Prostate gland (tissue), 2 donors: Measurements from ENCODE around the gene KIF5C. TPM values are rescaled to one million over a fixed set of nuclear protein-coding genes. Genes with fewer than 3 reads are reported as not detected.

ENCODE experiments used
- DNase-seq: peaks from one replicate; pipeline ENCODE4 v3.0.0-alpha.2; 2019; ENCODE audit warnings: low spot score
- H3K27ac ChIP-seq, 2 donors: fragments of 200-600 bp; sonication (generic); 2 replicates each; pipeline ENCODE4 v1.5.1; 2017 to 2019
- H3K27me3 ChIP-seq: fragments of 200-600 bp; sonication (generic); replicated peaks from 2 replicates; pipeline ENCODE4 v1.5.1; 2019; ENCODE audit not compliant: insufficient read depth
- H3K36me3 ChIP-seq, 2 donors: fragments of 200-600 bp; sonication (generic); 1 replicate in 1 of 2; 2 replicates in 1 of 2; pipeline versions ENCODE4 v1.5.1 to v1.8.1; 2017 to 2019
- H3K4me1 ChIP-seq: fragments of 200-600 bp; sonication (generic); replicated peaks from 2 replicates; pipeline ENCODE4 v1.5.1; 2019
- H3K4me3 ChIP-seq, 2 donors: fragments of 200-600 bp; sonication (generic); 2 replicates each; pipeline ENCODE4 v1.5.1; 2017 to 2019
- H3K9me3 ChIP-seq: fragments of 200-600 bp; sonication (generic); 2 replicates; pipeline ENCODE4 v1.5.1; 2017
- CTCF ChIP-seq, 4 experiments: fragments of 200-600 bp in 2 of 4; fragments of 450-650 bp in 2 of 4; sonication (generic) in 2 of 4; IDR thresholded peaks; 1 replicate in 3 of 4; 2 replicates in 1 of 4; pipeline ENCODE4 v1.5.1; 2016 to 2019; ENCODE audit warnings: antibody characterized with exemption in 4 of 4, mild to moderate bottlenecking in 2 of 4, moderate library complexity in 2 of 4
- POLR2A ChIP-seq: fragments of 450-650 bp; IDR thresholded peaks from one replicate; pipeline ENCODE4 v1.6.1; 2016; ENCODE audit warnings: antibody characterized with exemption, mild to moderate bottlenecking
- POLR2AphosphoS5 ChIP-seq: sonication (generic); formaldehyde crosslinking; IDR thresholded peaks from one replicate; pipeline ENCODE4 v1.6.1; 2017; ENCODE audit warnings: antibody characterized with exemption
- WGBS: methylation state at CpG from one replicate; pipeline ENCODE4 v1.1.5; 2018; 5-methylcytosine and 5-hydroxymethylcytosine counted together
- intact Hi-C: fragments of 100-400 bp; cut with DNase I; formaldehyde crosslinking; loops from one replicate; pipeline ENCODE4 v1.14.2; 2022
- total RNA-seq, 2 donors: library from RNA; depleted of rRNA; stranded (reverse); fragments of >200 nt; gene quantifications; one replicate each; pipeline ENCODE4 v1.1.0, GENCODE V29; 2016

Gene KIF5C
- 100 to 1,000 TPM in 1 of 2 donors, 10 to 100 TPM in 1; 84.3 to 123 TPM for total RNA-seq

GRCh38 chr2:148874868-148875341, at the start of gene KIF5C:
KIF5C (plus strand) TSS chr2:148875227; CDS start chr2:148875618, 391 bp downstream.
- WGBS, result 0% methylated on average over 15 of the region's 39 CpGs
- Histone ChIP-seq H3K36me3 (no peaks in the 10 kb centered on the region), H3K4me1 (no peaks in the 10 kb centered on the region), H3K27me3 (no peaks in the 10 kb centered on the region), H3K9me3 (no peaks in the 10 kb centered on the region), H3K4me3 (peak within 1 kb of the TSS; percentile 58 to 74), H3K27ac (peak within 1 kb of the TSS; percentile 86 to 93)
- intact Hi-C loops, result loop anchor here (10.0 kb wide), 1 partner anchor 230 kb away; the partner anchor contains the start of gene EPC2
- TF ChIP-seq CTCF (IDR thresholded peaks at IDR 0.05), result no peak
- TF ChIP-seq POLR2A, result no peak
- TF ChIP-seq POLR2AphosphoS5, result no peak
- DNase-seq, result peak; percentile 91

- Histone ChIP-seq H3K4me3 (no peak overlapping the region), H3K9me3 (no peaks in the 10 kb centered on the region), H3K27me3 (no peaks in the 10 kb centered on the region), H3K27ac (no peak overlapping the region), H3K36me3 (no peaks in the 10 kb centered on the region), H3K4me1 (no peaks in the 10 kb centered on the region)
- no peak for DNase-seq
- intact Hi-C loops, result no loop called here
- TF ChIP-seq POLR2A (no peak), CTCF (IDR thresholded peaks at IDR 0.05) (no peak), POLR2AphosphoS5 (no peak)
These were observed 48.2 kb upstream of the KIF5C start for GRCh38 chr2:148826791-148827190.

GRCh38 chr2:148828941-148829340, 46.1 kb upstream of the KIF5C start:
- Histone ChIP-seq H3K4me3 (no peak overlapping the region), H3K27ac (no peak overlapping the region), H3K27me3 (no peaks in the 10 kb centered on the region), H3K36me3 (no peaks in the 10 kb centered on the region), H3K9me3 (no peaks in the 10 kb centered on the region), H3K4me1 (no peaks in the 10 kb centered on the region)
- no peak for DNase-seq
- WGBS, result 89% methylated on average over 2 of the region's 2 CpGs
- no peak for TF ChIP-seq CTCF (IDR thresholded peaks at IDR 0.05)
- TF ChIP-seq POLR2AphosphoS5, result no peak
- no peak for TF ChIP-seq POLR2A
- intact Hi-C loops, result no loop called here

- Histone ChIP-seq H3K4me1 (no peaks in the 10 kb centered on the region), H3K9me3 (no peaks in the 10 kb centered on the region), H3K36me3 (no peaks in the 10 kb centered on the region), H3K27me3 (no peaks in the 10 kb centered on the region), H3K27ac (no peak overlapping the region), H3K4me3 (no peak overlapping the region)
- TF ChIP-seq POLR2AphosphoS5 (no peak), POLR2A (no peak), CTCF (IDR thresholded peaks at IDR 0.05) (no peak)
- WGBS, result 44% methylated on average over 3 of the region's 3 CpGs
- no peak for DNase-seq
- intact Hi-C loops, result no loop called here
These were observed 45.4 kb upstream of the KIF5C start for GRCh38 chr2:148829618-148830017.

GRCh38 chr2:148832637-148833036, 42.4 kb upstream of the KIF5C start:
- Histone ChIP-seq H3K27me3 (no peaks in the 10 kb centered on the region), H3K4me1 (no peaks in the 10 kb centered on the region), H3K36me3 (no peaks in the 10 kb centered on the region), H3K4me3 (no peak overlapping the region), H3K9me3 (no peaks in the 10 kb centered on the region), H3K27ac (no peak overlapping the region)
- DNase-seq, result no peak
- TF ChIP-seq POLR2AphosphoS5 (no peak), POLR2A (no peak), CTCF (IDR thresholded peaks at IDR 0.05) (no peak)
- 94% methylated on average over 7 of the region's 7 CpGs for WGBS
- intact Hi-C loops, result no loop called here
